ENCODE measurements around the gene ARCN1.
A peak's percentile ranks its signal among the peaks of the same experiment; 100 is the strongest.

Gene ARCN1

GRCh38 chr11:118532852-118533768 is 39.1 kb upstream of the ARCN1 start:
- Mint-ChIP-seq H3K27ac (no peak overlapping the region), H3K36me3 (no peaks in the 10 kb centered on the region)

GRCh38 chr11:118533769-118534729 is 38.2 kb upstream of the ARCN1 start:
- DNase-seq (ENCODE audit: low spot score in 2 of 2), result no peak
- no peaks in the 10 kb centered on the region for H3K27me3 Mint-ChIP-seq
- no peaks in the 10 kb centered on the region for H3K36me3 Mint-ChIP-seq
- no peaks in the 10 kb centered on the region for H3K9me3 Mint-ChIP-seq
- no peak overlapping the region for H3K4me3 Mint-ChIP-seq
- peaks cover 17% of the 10 kb centered on the region for H3K4me1 Mint-ChIP-seq
- no peak overlapping the region for H3K27ac Mint-ChIP-seq
- no peak for ATAC-seq (ENCODE audit: low read depth)

More at GRCh38 chr11:118532852-118533768, 39.1 kb upstream of the ARCN1 start:
- DNase-seq (ENCODE audit: low spot score in 2 of 2) (no peak), ATAC-seq (ENCODE audit: low read depth) (no peak)
- H3K9me3 Mint-ChIP-seq, result no peaks in the 10 kb centered on the region
- H3K4me1 Mint-ChIP-seq, result peaks cover 18% of the 10 kb centered on the region
- no peak overlapping the region for H3K4me3 Mint-ChIP-seq
- no peaks in the 10 kb centered on the region for H3K27me3 Mint-ChIP-seq

- H3K4me3 Mint-ChIP-seq, result no peak overlapping the region
These were observed 36.9 kb upstream of the ARCN1 start for GRCh38 chr11:118535261-118535660.

GRCh38 chr11:118536726-118537125 is 35.5 kb upstream of the ARCN1 start:
- H3K27ac Mint-ChIP-seq, result no peak overlapping the region
- no peaks in the 10 kb centered on the region for H3K9me3 Mint-ChIP-seq
- no peak for ATAC-seq (ENCODE audit: low read depth)
- H3K36me3 Mint-ChIP-seq, result peaks cover 4% of the 10 kb centered on the region
- DNase-seq (ENCODE audit: low spot score in 2 of 2), result no peak
- no peaks in the 10 kb centered on the region for H3K27me3 Mint-ChIP-seq
- H3K4me3 Mint-ChIP-seq, result no peak overlapping the region
- peaks cover 2% of the 10 kb centered on the region for H3K4me1 Mint-ChIP-seq

More at GRCh38 chr11:118535261-118535660, 36.9 kb upstream of the ARCN1 start:
- DNase-seq (ENCODE audit: low spot score in 2 of 2), result no peak
- Mint-ChIP-seq H3K27me3 (no peaks in the 10 kb centered on the region), H3K36me3 (peaks cover 2% of the 10 kb centered on the region), H3K27ac (no peak overlapping the region), H3K9me3 (no peaks in the 10 kb centered on the region), H3K4me1 (peaks cover 9% of the 10 kb centered on the region)
- no peak for ATAC-seq (ENCODE audit: low read depth)

GRCh38 chr11:118537409-118537980 is 34.7 kb upstream of the ARCN1 start:
- Mint-ChIP-seq H3K27ac (no peak overlapping the region), H3K27me3 (no peaks in the 10 kb centered on the region), H3K4me3 (no peak overlapping the region), H3K4me1 (no peaks in the 10 kb centered on the region), H3K9me3 (no peaks in the 10 kb centered on the region), H3K36me3 (peaks cover 6% of the 10 kb centered on the region)
- ATAC-seq (ENCODE audit: low read depth) (no peak), DNase-seq (ENCODE audit: low spot score in 2 of 2) (no peak)

GRCh38 chr11:118544010-118544646 is 28.1 kb upstream of the ARCN1 start:
- ATAC-seq (ENCODE audit: low read depth), result no peak
- H3K27ac Mint-ChIP-seq, result no peak overlapping the region

GRCh38 chr11:118544647-118545010 is 27.6 kb upstream of the ARCN1 start:
- DNase-seq (ENCODE audit: low spot score in 2 of 2), result no peak
- H3K36me3 Mint-ChIP-seq, result peaks cover 14% of the 10 kb centered on the region
- H3K27me3 Mint-ChIP-seq, result no peaks in the 10 kb centered on the region
- H3K4me1 Mint-ChIP-seq, result no peaks in the 10 kb centered on the region
- H3K4me3 Mint-ChIP-seq, result no peak overlapping the region
- H3K27ac Mint-ChIP-seq, result no peak overlapping the region
- no peaks in the 10 kb centered on the region for H3K9me3 Mint-ChIP-seq
- ATAC-seq (ENCODE audit: low read depth), result no peak

More at GRCh38 chr11:118544010-118544646, 28.1 kb upstream of the ARCN1 start:
- DNase-seq (ENCODE audit: low spot score in 2 of 2), result no peak
- no peaks in the 10 kb centered on the region for H3K9me3 Mint-ChIP-seq
- no peaks in the 10 kb centered on the region for H3K4me1 Mint-ChIP-seq
- peaks cover 14% of the 10 kb centered on the region for H3K36me3 Mint-ChIP-seq
- H3K4me3 Mint-ChIP-seq, result no peak overlapping the region
- H3K27me3 Mint-ChIP-seq, result no peaks in the 10 kb centered on the region

- Mint-ChIP-seq H3K4me1 (no peaks in the 10 kb centered on the region), H3K9me3 (no peaks in the 10 kb centered on the region), H3K27me3 (no peaks in the 10 kb centered on the region), H3K36me3 (peaks cover 12% of the 10 kb centered on the region), H3K4me3 (no peak overlapping the region), H3K27ac (no peak overlapping the region)
- DNase-seq (ENCODE audit: low spot score in 2 of 2), result no peak
- ATAC-seq (ENCODE audit: low read depth), result no peak
These were observed 26.7 kb upstream of the ARCN1 start for GRCh38 chr11:118545533-118545932.

GRCh38 chr11:118547132-118547531 is 25.1 kb upstream of the ARCN1 start:
- Mint-ChIP-seq H3K27ac (no peak overlapping the region), H3K9me3 (no peaks in the 10 kb centered on the region), H3K4me3 (no peak overlapping the region), H3K4me1 (no peaks in the 10 kb centered on the region), H3K36me3 (peaks cover 12% of the 10 kb centered on the region), H3K27me3 (no peaks in the 10 kb centered on the region)
- no peak for ATAC-seq (ENCODE audit: low read depth)
- no peak for DNase-seq (ENCODE audit: low spot score in 2 of 2)

- no peaks in the 10 kb centered on the region for H3K4me1 Mint-ChIP-seq
- no peaks in the 10 kb centered on the region for H3K27me3 Mint-ChIP-seq
- H3K36me3 Mint-ChIP-seq, result peaks cover 21% of the 10 kb centered on the region
- H3K4me3 Mint-ChIP-seq, result no peak overlapping the region
- H3K9me3 Mint-ChIP-seq, result no peaks in the 10 kb centered on the region
- DNase-seq (ENCODE audit: low spot score in 2 of 2) (no peak), ATAC-seq (ENCODE audit: low read depth) (no peak)
- H3K27ac Mint-ChIP-seq, result no peak overlapping the region
These were observed 19.9 kb upstream of the ARCN1 start for GRCh38 chr11:118552341-118552740.

- Mint-ChIP-seq H3K4me3 (no peak overlapping the region), H3K4me1 (peaks cover 11% of the 10 kb centered on the region), H3K36me3 (peaks cover 15% of the 10 kb centered on the region), H3K27me3 (no peaks in the 10 kb centered on the region), H3K9me3 (no peaks in the 10 kb centered on the region), H3K27ac (no peak overlapping the region)
- ATAC-seq (ENCODE audit: low read depth), result no peak
- no peak for DNase-seq (ENCODE audit: low spot score in 2 of 2)
These were observed 11.4 kb upstream of the ARCN1 start for GRCh38 chr11:118560806-118561205.

GRCh38 chr11:118565051-118565450 is 7.2 kb upstream of the ARCN1 start:
- Mint-ChIP-seq H3K4me1 (peaks cover 16% of the 10 kb centered on the region), H3K9me3 (no peaks in the 10 kb centered on the region), H3K36me3 (peaks cover 7% of the 10 kb centered on the region), H3K27ac (peak overlapping the region; percentile 94), H3K4me3 (peak overlapping the region; percentile 77), H3K27me3 (no peaks in the 10 kb centered on the region)
- ATAC-seq (ENCODE audit: low read depth) (no peak), DNase-seq (ENCODE audit: low spot score in 2 of 2) (no peak)

- Mint-ChIP-seq H3K27ac (no peak overlapping the region), H3K36me3 (no peaks in the 10 kb centered on the region), H3K27me3 (no peaks in the 10 kb centered on the region), H3K9me3 (no peaks in the 10 kb centered on the region), H3K4me3 (no peak overlapping the region), H3K4me1 (peaks cover 29% of the 10 kb centered on the region)
- ATAC-seq (ENCODE audit: low read depth), result no peak
- DNase-seq (ENCODE audit: low spot score in 2 of 2), result no peak
These were observed 2.5 kb upstream of the ARCN1 start for GRCh38 chr11:118569670-118570069.

Measured in memory B cell (primary cell).